CD4-positive, alpha-beta T cell (primary cell): ENCODE results near the gene KCNK1. TPM values are rescaled to one million over a fixed set of nuclear protein-coding genes. Genes with fewer than 3 reads are reported as not detected.

Experiments used
- ATAC-seq: fragments of 200-7000 bp; cut with Tn5 transposase; one replicate; pipeline ENCODE4 v1.10.0; 2022; ENCODE audit warnings: mild to moderate bottlenecking; ENCODE audit not compliant: poor library complexity
- CTCF ChIA-PET: fragments of 350-600 bp; sonication (Branson Sonifier 250); formaldehyde crosslinking; loops from one replicate; lab custom pipeline; 2021; ENCODE audit warnings: antibody characterized with exemption, inconsistent platforms; lab: Charles Lee
- POLR2A ChIA-PET: fragments of 350-600 bp; sonication (Branson Sonifier 250); formaldehyde crosslinking; loops from one replicate; lab custom pipeline; 2021; ENCODE audit warnings: antibody characterized with exemption, inconsistent platforms; lab: Charles Lee
- DNase-seq, 14 experiments: peaks; one replicate each; pipeline ENCODE4 v3.0.0-alpha.2; 2013 to 2020; ENCODE audit warnings: mixed read lengths in 2 of 14
- H3K27ac ChIP-seq, 2 donors: one replicate each; pipeline versions ENCODE4 v1.5.1 to v1.7.0; 2013; ENCODE audit warnings: low read length in 2 of 2, low read depth in 1 of 2, mild to moderate bottlenecking in 1 of 2
- H3K27me3 ChIP-seq, 2 experiments: 1 replicate in 1 of 2; 2 replicates in 1 of 2; pipeline versions ENCODE4 v1.6.1 to v1.7.0; 2013; ENCODE audit warnings: low read length in 2 of 2, control low read depth in 1 of 2, mild to moderate bottlenecking in 1 of 2, moderate library complexity in 1 of 2; ENCODE audit not compliant: insufficient read depth in 2 of 2, control insufficient read depth in 1 of 2
- H3K36me3 ChIP-seq: one replicate; pipeline ENCODE4 v1.6.1; 2013; ENCODE audit warnings: low read length, control low read depth; ENCODE audit not compliant: insufficient read depth
- H3K4me1 ChIP-seq: one replicate; pipeline ENCODE4 v1.6.1; 2013; ENCODE audit warnings: low read length, control low read depth; ENCODE audit not compliant: insufficient read depth
- H3K4me3 ChIP-seq: one replicate; pipeline ENCODE4 v1.5.1; 2013; ENCODE audit warnings: mild to moderate bottlenecking, low read length, moderate library complexity
- H3K9me3 ChIP-seq, 2 experiments: 1 replicate in 1 of 2; 2 replicates in 1 of 2; pipeline versions ENCODE4 v1.6.1 to v1.7.0; 2013; ENCODE audit warnings: low read length in 2 of 2, mild to moderate bottlenecking in 2 of 2, control low read depth in 1 of 2, moderate library complexity in 1 of 2; ENCODE audit not compliant: control insufficient read depth in 1 of 2, insufficient read depth in 1 of 2
- H3K27ac Mint-ChIP-seq: one replicate; pipeline ENCODE4 v1.8.0; 2020; ENCODE audit warnings: mixed read lengths
- H3K27me3 Mint-ChIP-seq: one replicate; pipeline ENCODE4 v1.8.0; 2021; ENCODE audit warnings: mixed read lengths
- H3K36me3 Mint-ChIP-seq: one replicate; pipeline ENCODE4 v1.8.0; 2021; ENCODE audit warnings: low read depth, mixed read lengths
- H3K4me1 Mint-ChIP-seq: one replicate; pipeline ENCODE4 v1.8.0; 2021; ENCODE audit warnings: low read depth, mixed read lengths
- H3K4me3 Mint-ChIP-seq: one replicate; pipeline ENCODE4 v1.8.0; 2020; ENCODE audit warnings: mild to moderate bottlenecking, mixed read lengths
- H3K9me3 Mint-ChIP-seq: one replicate; pipeline ENCODE4 v1.8.0; 2020; ENCODE audit warnings: mixed read lengths
- CTCF ChIP-seq: fragments of 200-600 bp; IDR thresholded peaks from one replicate; pipeline ENCODE4 v1.8.0; 2022; ENCODE audit warnings: antibody characterized with exemption, mild to moderate bottlenecking
- intact Hi-C, 2 experiments: fragments of 100-400 bp; cut with DNase I in 1 of 2; cut with micrococcal nuclease in 1 of 2; formaldehyde crosslinking; loops; one replicate each; pipeline versions ENCODE4 v1.15.1 to v1.9.0; 2023 to 2025; cut with DNase I, micrococcal nuclease
- total RNA-seq, 174 experiments: library from RNA in 2 of 174; stranded (reverse) in 2 of 174; gene quantifications; one replicate each; pipeline ENCODE4 v1.2.3 and lab custom pipeline; 2021 to 2026

The KCNK1 gene
- total RNA-seq, 2 experiments from 2014 or later, result not detected

- no peak for TF ChIP-seq CTCF
- Mint-ChIP-seq H3K27me3 (peaks cover 35% of the 10 kb centered on the region), H3K4me1 (no peaks in the 10 kb centered on the region), H3K36me3 (no peaks in the 10 kb centered on the region), H3K9me3 (no peaks in the 10 kb centered on the region), H3K27ac (no peak overlapping the region), H3K4me3 (no peak overlapping the region)
- Histone ChIP-seq H3K27ac (no peak overlapping the region), H3K9me3 (no peaks in the 10 kb centered on the region), H3K4me1 (no peaks in the 10 kb centered on the region), H3K36me3 (no peaks in the 10 kb centered on the region), H3K4me3 (no peak overlapping the region), H3K27me3 (peaks cover 8 to 9% of the 10 kb centered on the region in 2 experiments)
- no peak for ATAC-seq
- POLR2A ChIA-PET, result no interaction called here
- DNase-seq, result no peak
- CTCF ChIA-PET, result no interaction called here
- intact Hi-C loops, result no loop called here
Measured at GRCh38 chr1:233584376-233584775, 29.5 kb upstream of the KCNK1 start.

GRCh38 chr1:233584931-233585330 lies 29.0 kb upstream of the KCNK1 start:
- H3K4me3 Mint-ChIP-seq, result no peak overlapping the region

GRCh38 chr1:233586301-233586700 lies 27.6 kb upstream of the KCNK1 start:
- Histone ChIP-seq H3K27me3 (peaks cover 8 to 9% of the 10 kb centered on the region in 2 experiments), H3K9me3 (no peaks in the 10 kb centered on the region), H3K36me3 (no peaks in the 10 kb centered on the region), H3K4me3 (no peak overlapping the region), H3K4me1 (no peaks in the 10 kb centered on the region), H3K27ac (no peak overlapping the region)
- Mint-ChIP-seq H3K36me3 (no peaks in the 10 kb centered on the region), H3K27me3 (peaks cover 26% of the 10 kb centered on the region), H3K9me3 (no peaks in the 10 kb centered on the region), H3K4me1 (no peaks in the 10 kb centered on the region), H3K27ac (no peak overlapping the region), H3K4me3 (no peak overlapping the region)
- CTCF ChIA-PET, result no interaction called here
- intact Hi-C loops, result no loop called here
- DNase-seq, result no peak
- TF ChIP-seq CTCF, result no peak
- POLR2A ChIA-PET, result no interaction called here
- ATAC-seq, result no peak

More at GRCh38 chr1:233584931-233585330, 29.0 kb upstream of the KCNK1 start:
- Mint-ChIP-seq H3K27me3 (peaks cover 35% of the 10 kb centered on the region), H3K27ac (no peak overlapping the region), H3K9me3 (no peaks in the 10 kb centered on the region), H3K36me3 (no peaks in the 10 kb centered on the region), H3K4me1 (no peaks in the 10 kb centered on the region)
- Histone ChIP-seq H3K4me3 (no peak overlapping the region), H3K36me3 (no peaks in the 10 kb centered on the region), H3K4me1 (no peaks in the 10 kb centered on the region), H3K27ac (no peak overlapping the region), H3K9me3 (no peaks in the 10 kb centered on the region), H3K27me3 (peaks cover 8 to 9% of the 10 kb centered on the region in 2 experiments)
- ChIA-PET POLR2A (no interaction called here), CTCF (no interaction called here)
- TF ChIP-seq CTCF, result no peak
- intact Hi-C loops, result no loop called here
- ATAC-seq (no peak), DNase-seq (no peak)
